Motor neuron (in vitro differentiated cells): ENCODE results near the gene MUC13. TPM values are rescaled to one million over a fixed set of nuclear protein-coding genes. Genes with fewer than 3 reads are reported as not detected.

Experiments
- ATAC-seq, 8 experiments: fragments of 200-7000 bp; cut with Tn5 transposase; replicated peaks in 6 of 8; 2 replicates each; pipeline ENCODE4 v1.8.0; 2021; ENCODE audit warnings: mild to moderate bottlenecking in 8 of 8, moderate library complexity in 8 of 8
- H3K27ac ChIP-seq, 2 donors: fragments of 250-450 bp; sonication (Bioruptor Pico); 2 replicates each; pipeline ENCODE4 v1.9.0; 2021; ENCODE audit warnings: antibody characterized with exemption in 2 of 2, mild to moderate bottlenecking in 2 of 2, moderate library complexity in 1 of 2
- H3K4me1 ChIP-seq, 2 donors: fragments of 250-450 bp; sonication (Bioruptor Pico); replicated peaks in 1 of 2; 2 replicates each; pipeline ENCODE4 v1.6.1; 2021; ENCODE audit warnings: antibody characterized with exemption in 2 of 2, mild to moderate bottlenecking in 2 of 2, moderate library complexity in 1 of 2
- H3K4me3 ChIP-seq, 5 donors: fragments of 250-450 bp; sonication (Bioruptor Pico); 2 replicates each; pipeline ENCODE4 v1.9.0; 2021; ENCODE audit warnings: antibody characterized with exemption in 5 of 5, mild to moderate bottlenecking in 5 of 5, moderate library complexity in 4 of 5
- WGBS, 10 experiments: fragments of 450-650 bp; shearing (Covaris generic); methylation state at CpG; one replicate each; pipeline ENCODE4 v1.0.0; 2022; 5-methylcytosine and 5-hydroxymethylcytosine counted together
- in situ Hi-C, 9 experiments: fragments of 400-800 bp; cut with MboI; loops; one replicate each; pipeline ENCODE4 v1.15.0; 2021; ENCODE audit warnings: low sequenced_read_pairs in 9 of 9, low pct_unique_long_range_greater_than_20kb in 2 of 9; ENCODE audit not compliant: unreplicated experiment in 9 of 9
- total RNA-seq, 8 experiments: library from RNA; unstranded; fragments of 300-600 nt; gene quantifications; 2 replicates each; pipeline versions ENCODE4 v1.2.3 to v1.2.4, GENCODE V29; 2022

The MUC13 gene
- total RNA-seq, 8 experiments from 2014 or later = 0.04 to 0.24 (median 0.10) TPM; not detected in 3

DNA sequence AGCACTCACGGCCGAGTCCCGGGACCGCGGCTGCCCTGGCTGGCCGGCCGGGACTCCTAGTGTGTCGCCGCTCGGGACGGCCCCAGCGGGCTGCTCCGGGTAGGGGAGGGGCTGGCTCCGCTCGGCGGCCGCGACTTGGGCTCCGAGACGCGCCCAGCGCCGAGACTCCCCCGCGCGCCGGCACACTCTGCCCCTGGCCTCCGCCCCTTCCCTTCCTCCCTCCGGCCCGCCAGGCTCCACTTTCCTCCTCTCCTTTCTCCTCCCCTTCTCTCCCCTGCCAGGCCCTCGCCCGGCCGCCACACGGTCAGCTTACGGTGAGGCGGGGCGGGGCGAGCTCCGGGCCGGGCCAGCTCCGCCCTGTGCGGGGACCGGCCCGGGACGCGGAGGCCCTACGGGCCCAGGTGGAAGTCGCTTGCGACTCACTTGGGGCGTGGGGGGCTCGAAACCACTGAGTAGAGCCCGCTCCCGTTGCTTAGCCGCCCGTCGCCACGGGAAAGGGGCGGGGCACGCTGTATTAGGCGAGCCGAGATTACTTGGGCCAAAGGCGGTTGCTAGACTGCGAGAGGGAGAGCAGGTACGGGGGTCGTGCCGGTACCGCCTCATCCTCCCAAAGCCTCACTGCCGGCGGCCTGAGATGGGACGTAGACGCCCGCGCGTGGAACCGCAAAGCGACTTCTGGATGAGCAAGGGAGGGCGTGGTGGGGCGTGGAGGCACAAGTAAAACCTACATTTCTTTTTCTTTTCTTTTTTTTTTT, 47.2 kb downstream of the MUC13 start, which contains the start of gene ITGB5:
TSS of gene ITGB5 (minus strand) at position 189 of the 755 bp plus-strand sequence. CDS start 365 bp downstream, outside the sequence.
- in situ Hi-C loops = no loop called here
- Histone ChIP-seq H3K4me1 (peaks cover 12 to 15% of the 10 kb centered on the region in 2 donors), H3K4me3 (peak within 1 kb of the TSS; percentile 36 to 59 (median 46)), H3K27ac (no peak within 1 kb of the TSS)
- ATAC-seq = peak; percentile 78 to 92 (median 84)
- 4 to 80% (median 32%) methylated on average over 2 to 11 of the region's 78 CpGs; no CpG with 5 or more reads in 6 of the 10 experiments for WGBS, 10 experiments

DNA sequence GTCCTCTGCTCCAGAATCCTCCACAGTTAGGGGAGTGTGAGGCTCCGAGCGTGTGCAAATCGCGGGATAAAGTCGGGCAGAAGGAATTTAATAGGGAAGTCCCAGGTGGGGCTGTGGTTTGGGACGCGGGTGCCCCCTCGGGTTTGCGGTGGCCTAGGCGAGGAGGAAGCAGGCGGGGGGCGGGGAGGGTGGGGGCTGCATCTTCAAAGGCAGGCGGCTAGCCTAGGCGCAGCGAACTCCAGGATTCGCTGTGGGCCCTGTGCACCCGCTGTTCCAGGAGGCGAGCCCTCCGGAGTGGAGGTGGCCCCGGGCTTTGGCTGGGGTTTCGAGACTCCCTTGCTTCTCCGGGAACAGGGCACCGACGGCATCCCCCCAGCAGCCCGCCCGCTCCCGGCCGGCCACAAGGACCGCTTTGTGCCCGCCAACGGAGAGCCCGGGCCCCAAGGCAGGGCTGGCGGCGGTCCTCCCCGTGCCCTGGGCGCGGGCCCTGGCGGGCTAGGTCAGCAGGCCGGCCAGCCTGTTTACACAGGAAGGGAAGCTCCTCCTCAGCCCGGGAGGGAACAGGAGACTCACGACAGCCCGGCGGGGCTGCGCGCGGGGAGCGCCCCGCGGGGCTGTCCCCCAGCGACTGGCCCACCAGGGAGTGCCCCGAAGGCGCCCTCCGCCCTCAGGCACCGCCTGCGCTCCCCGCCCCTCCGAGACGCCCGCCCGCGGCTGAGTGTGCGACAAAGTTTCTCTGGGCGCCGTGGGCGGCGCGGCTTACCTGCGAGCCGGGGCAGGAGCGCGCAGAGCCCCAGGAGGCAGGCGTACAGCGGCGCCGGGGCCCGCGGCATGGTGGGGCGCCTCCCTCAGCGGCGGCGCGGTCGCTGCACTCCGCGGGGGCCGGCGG, 48.1 kb downstream of the MUC13 start:
- Histone ChIP-seq H3K27ac (no peak overlapping the region), H3K4me3 (peak overlapping the region; percentile 36 to 59 (median 46)), H3K4me1 (peaks cover 16 to 17% of the 10 kb centered on the region in 2 donors)
- ATAC-seq = peak; percentile 52 to 72 (median 66)
- WGBS, 10 experiments = 0% methylated on average over 1 of the region's 87 CpGs; no CpG with 5 or more reads in 9 of the 10 experiments
- in situ Hi-C loops = no loop called here

DNA sequence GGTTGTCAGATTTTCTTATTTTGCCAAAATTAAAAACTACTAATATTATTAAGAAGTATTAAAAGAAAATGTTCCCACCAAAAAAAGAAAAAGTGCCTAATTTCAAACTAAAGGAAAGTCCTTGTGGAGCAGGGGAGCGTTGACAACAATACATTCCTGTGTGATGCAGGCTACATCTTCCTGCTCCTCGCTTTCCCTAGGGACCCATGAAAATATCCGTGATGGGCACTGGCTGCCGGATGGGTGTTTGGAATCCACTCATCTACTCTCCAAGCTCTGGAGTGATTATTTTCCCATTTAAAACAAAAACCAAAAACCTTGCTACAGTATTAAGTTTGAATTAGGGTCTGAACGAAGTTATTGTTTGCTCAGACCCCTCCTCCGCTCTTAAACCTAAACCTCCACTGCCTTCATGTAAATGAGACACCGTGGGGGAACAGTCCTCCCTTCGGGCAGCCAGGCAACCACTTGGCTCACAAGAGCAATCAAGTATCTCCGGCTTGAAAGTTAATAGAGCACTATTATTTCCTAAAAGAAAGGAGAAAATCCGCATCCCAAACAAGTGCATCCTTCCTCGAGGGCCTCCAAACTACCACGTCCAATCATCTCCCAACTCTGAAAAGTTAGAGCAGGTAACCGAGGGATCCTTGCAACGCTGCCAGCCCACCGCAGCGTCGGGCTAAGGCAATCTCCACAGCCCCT, 48.9 kb downstream of the MUC13 start:
- WGBS, 10 experiments = 0 to 80% (median 24%) methylated on average over 1 to 12 of the region's 17 CpGs
- ATAC-seq = no peak
- Histone ChIP-seq H3K27ac (no peak overlapping the region), H3K4me1 (peaks cover 16 to 17% of the 10 kb centered on the region in 2 donors), H3K4me3 (peak overlapping the region; percentile 36 to 59 (median 46))
- in situ Hi-C loops = no loop called here

DNA sequence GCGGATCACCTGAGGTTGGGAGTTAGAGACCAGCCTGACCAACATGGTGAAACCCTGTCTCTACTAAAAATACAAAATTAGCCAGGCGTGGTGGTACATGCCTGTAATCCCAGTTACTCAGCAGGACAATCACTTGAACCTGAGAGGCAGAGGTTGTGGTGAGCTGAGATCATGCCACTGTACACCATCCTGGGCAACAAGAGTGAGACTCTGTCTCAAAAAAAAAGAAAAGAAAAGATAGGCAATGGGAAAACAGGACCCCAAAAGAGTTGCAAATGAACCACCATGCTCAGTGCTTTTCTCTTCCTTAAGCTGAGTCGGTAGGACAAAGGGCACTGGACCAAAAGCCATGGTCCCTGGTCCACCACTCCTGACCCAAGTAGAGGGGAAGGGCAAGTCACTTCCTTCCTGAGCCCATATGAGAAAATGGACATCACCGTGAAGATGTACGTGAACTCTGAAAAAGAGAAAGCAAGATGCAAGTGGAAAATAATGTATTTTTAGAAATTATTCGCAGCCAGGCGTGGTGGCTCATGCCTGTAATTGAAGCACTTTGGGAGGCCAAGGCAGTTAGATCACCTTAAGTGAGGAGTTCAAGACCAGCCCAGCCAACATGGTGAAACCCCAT, 50.0 kb downstream of the MUC13 start:
- no peak overlapping the region for H3K4me3 ChIP-seq
- H3K27ac ChIP-seq = no peak overlapping the region

GRCh38 chr3:124883766-124884473, 50.6 kb downstream of the MUC13 start:
- 17 to 100% (median 66%) methylated on average over 1 to 4 of the region's 7 CpGs; no CpG with 5 or more reads in 2 of the 10 experiments for WGBS, 10 experiments
- Histone ChIP-seq H3K27ac (no peak overlapping the region), H3K4me3 (no peak overlapping the region), H3K4me1 (peaks cover 16 to 20% of the 10 kb centered on the region in 2 donors)
- no peak for ATAC-seq
- in situ Hi-C loops = no loop called here

More for the DNA sequence above, 50.0 kb downstream of the MUC13 start:
- peaks cover 16 to 17% of the 10 kb centered on the region in 2 donors for H3K4me1 ChIP-seq
- 75 to 98% (median 81%) methylated on average over 2 to 6 of the region's 7 CpGs; no CpG with 5 or more reads in 3 of the 10 experiments for WGBS, 10 experiments
- in situ Hi-C loops = no loop called here
- ATAC-seq = no peak

DNA sequence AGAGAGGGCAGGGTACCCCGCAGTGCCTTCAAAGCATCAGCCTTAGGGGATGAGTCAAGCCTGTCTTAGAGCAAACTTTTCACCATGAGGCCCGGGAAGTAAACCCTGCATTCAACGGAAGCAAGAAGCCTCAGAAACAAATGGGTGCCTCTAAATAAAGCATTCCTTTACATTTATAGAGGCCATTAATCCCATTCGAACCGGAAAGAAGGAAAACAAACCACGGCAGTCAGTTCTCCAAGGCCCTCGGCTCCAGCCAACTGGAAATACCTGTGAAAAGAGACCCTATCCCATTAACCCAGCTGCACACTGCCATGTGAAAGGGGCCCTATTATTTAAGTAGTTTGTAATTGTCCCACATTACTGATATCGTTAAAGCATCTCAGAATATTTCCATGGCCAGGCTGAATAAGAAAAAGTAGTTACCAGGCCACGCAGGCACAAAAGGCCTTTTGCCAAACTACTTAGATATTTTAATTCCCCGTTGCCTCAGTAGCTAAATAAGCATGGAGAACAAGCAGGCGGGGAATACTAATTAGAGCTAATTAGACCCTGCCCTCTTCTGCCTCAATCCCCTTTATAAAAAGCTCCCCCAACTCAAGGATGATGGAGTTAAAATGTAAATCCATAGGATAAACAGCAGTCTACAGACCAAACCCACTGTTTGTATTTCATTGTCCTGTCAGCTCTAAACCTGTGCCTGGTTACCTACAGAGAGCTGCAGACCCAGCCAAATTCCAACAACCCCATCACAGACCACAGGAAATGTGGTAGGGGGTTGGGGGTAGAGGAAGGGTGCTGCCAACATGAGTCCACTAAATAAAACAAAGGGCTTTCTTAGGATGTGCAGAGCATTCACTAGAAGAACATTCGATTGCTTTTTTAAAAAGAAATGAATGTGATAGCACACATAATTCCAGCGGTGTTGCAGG, 51.5 kb downstream of the MUC13 start:
- in situ Hi-C loops = no loop called here
- Histone ChIP-seq H3K4me3 (no peak overlapping the region), H3K4me1 (peaks cover 16 to 20% of the 10 kb centered on the region in 2 donors), H3K27ac (no peak overlapping the region)
- ATAC-seq = no peak
- 5 to 93% (median 42%) methylated on average over 1 to 9 of the region's 13 CpGs for WGBS, 10 experiments

- no peak for ATAC-seq
- Histone ChIP-seq H3K4me3 (no peak overlapping the region), H3K27ac (no peak overlapping the region), H3K4me1 (peaks cover 16 to 20% of the 10 kb centered on the region in 2 donors)
- in situ Hi-C loops = no loop called here
- WGBS, 10 experiments = 48 to 93% (median 73%) methylated on average over 1 to 10 of the region's 11 CpGs
Measured at GRCh38 chr3:124881976-124882697, 52.4 kb downstream of the MUC13 start.

DNA sequence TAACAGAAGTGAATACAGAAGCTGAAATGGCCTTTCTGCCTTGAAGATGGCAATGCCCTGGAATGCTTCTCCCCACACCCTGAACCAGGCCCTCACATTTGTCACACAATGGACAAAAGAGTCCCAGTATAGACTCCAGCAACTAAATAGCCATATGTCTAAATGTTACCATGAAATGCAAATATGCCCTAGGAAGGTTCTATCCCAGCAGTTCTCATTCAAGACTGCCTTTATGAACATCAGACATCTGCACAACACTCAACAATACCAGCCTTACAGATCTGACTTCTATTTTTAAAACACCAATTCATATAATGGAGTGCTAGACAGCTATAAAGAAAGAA, 55.2 kb downstream of the MUC13 start:
- Histone ChIP-seq H3K4me3 (no peak overlapping the region), H3K27ac (no peak overlapping the region), H3K4me1 (peaks cover 16 to 17% of the 10 kb centered on the region in 2 donors)
- in situ Hi-C loops = no loop called here
- ATAC-seq = peak in 3 of 8 experiments; percentile 27 to 56 (median 31)

DNA sequence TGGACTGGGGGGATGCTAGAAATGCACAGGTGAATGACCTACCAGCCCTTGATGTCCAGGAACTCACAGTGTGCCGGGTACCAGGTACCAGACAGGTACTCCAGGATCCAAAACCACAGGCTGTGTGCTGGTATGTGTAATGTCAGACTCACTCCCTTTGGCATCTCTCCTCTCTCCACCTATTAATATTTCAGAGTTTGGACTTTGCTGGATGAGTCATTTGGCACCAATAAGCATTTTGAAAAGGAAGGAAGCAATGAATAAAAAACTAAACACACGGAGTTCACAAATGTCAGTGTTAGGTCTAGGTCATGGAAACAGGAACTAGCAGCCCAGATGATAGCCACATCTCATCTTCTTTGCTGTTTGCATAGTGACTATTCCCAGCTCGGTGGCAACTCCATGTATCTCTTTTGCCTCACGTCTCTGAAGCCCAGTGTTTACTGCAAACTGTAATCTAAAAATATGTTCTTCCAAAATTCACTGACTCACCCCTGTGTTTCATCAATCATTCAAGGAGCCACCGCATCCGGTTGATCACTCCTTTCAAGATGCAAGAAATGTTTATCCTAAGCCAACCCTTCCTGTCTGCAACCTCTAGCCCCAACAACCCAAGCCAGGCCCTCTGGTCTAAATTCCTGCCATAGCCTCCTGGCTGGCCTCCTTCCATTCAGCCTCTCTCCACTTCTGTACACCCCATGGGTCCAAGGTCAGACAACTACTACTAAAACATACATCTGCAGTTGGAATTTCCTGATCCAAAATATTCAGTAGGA, 55.8 kb downstream of the MUC13 start:
- in situ Hi-C loops = no loop called here
- ATAC-seq = peak in 3 of 8 experiments; percentile 38 to 81 (median 71)
- Histone ChIP-seq H3K4me1 (peaks cover 14 to 17% of the 10 kb centered on the region in 2 donors), H3K4me3 (no peak overlapping the region), H3K27ac (no peak overlapping the region)
- 0 to 100% (median 78%) methylated on average over 1 to 6 of the region's 6 CpGs for WGBS, 10 experiments

- H3K4me1 ChIP-seq = peaks cover 6 to 8% of the 10 kb centered on the region in 2 donors
- no peak for ATAC-seq
- no peak overlapping the region for H3K4me3 ChIP-seq
- 83 to 100% (median 100%) methylated on average over 1 to 3 of the region's 3 CpGs; no CpG with 5 or more reads in 3 of the 10 experiments for WGBS, 10 experiments
- H3K27ac ChIP-seq = no peak overlapping the region
- in situ Hi-C loops = no loop called here
Measured at GRCh38 chr3:124877674-124878073, 56.9 kb downstream of the MUC13 start.
